Panc1 (cell line): ENCODE measurements around the gene SLC19A2. TPM values are rescaled to one million over a fixed set of nuclear protein-coding genes. Genes with fewer than 3 reads are reported as not detected.
A peak's percentile ranks its signal among the peaks of the same experiment; 100 is the strongest.

Experiments
- ATAC-seq: fragments of 200-7000 bp; cut with Tn5 transposase; 2 replicates; pipeline ENCODE4 v1.9.1; 2020; ENCODE audit warnings: mild to moderate bottlenecking, moderate library complexity
- BruUV-seq: library from RNA; stranded (reverse); fragments of 400-500 nt; replicated peaks from 2 replicates; lab custom pipeline; 2021; lab: Mats Ljungman, UMichigan
- CTCF ChIA-PET: fragments of 300-600 bp; sonication (Branson Sonifier 250); formaldehyde crosslinking; loops from one replicate; lab custom pipeline; 2022; ENCODE audit warnings: antibody characterized with exemption; lab: Charles Lee
- POLR2A ChIA-PET: fragments of 300-600 bp; sonication (Branson Sonifier 250); formaldehyde crosslinking; loops from one replicate; lab custom pipeline; 2022; ENCODE audit warnings: antibody characterized with exemption; lab: Charles Lee
- DNase-seq: peaks from one replicate; pipeline ENCODE4 v3.0.0-alpha.2; 2010; ENCODE audit warnings: low read depth, low spot score
- H3K27ac ChIP-seq: 2 replicates; pipeline ENCODE4 v1.5.1; 2011; ENCODE audit warnings: mild to moderate bottlenecking, low read length, inconsistent platforms
- H3K27me3 ChIP-seq: fragments of 200-500 bp; sonication (Bioruptor generic); 2 replicates; pipeline ENCODE4 v1.6.0; 2014; ENCODE audit warnings: low read length, inconsistent platforms; ENCODE audit not compliant: control insufficient read depth, insufficient read depth
- H3K36me3 ChIP-seq: fragments of 200-500 bp; sonication (Bioruptor generic); 2 replicates; pipeline ENCODE4 v1.5.1; 2014; ENCODE audit warnings: inconsistent platforms, mild to moderate bottlenecking, low read length, moderate library complexity; ENCODE audit not compliant: control insufficient read depth, insufficient read depth
- H3K4me1 ChIP-seq: 2 replicates; pipeline ENCODE4 v1.5.1; 2011; ENCODE audit warnings: inconsistent platforms, mild to moderate bottlenecking, low read length, moderate library complexity; ENCODE audit not compliant: control insufficient read depth, insufficient read depth
- H3K4me3 ChIP-seq, 2 experiments: 2 replicates each; pipeline ENCODE4 v1.5.1; 2011 to 2012; ENCODE audit warnings: low read depth in 2 of 2, low read length in 2 of 2, mild to moderate bottlenecking in 2 of 2, inconsistent platforms in 1 of 2, moderate library complexity in 1 of 2
- H3K9me3 ChIP-seq: fragments of 200-500 bp; sonication (Bioruptor generic); 2 replicates; pipeline ENCODE4 v1.5.1; 2014; ENCODE audit warnings: low read depth, mild to moderate bottlenecking, inconsistent platforms, low read length, moderate library complexity; ENCODE audit not compliant: control insufficient read depth, insufficient read depth
- CTCF ChIP-seq: fragments of 450-650 bp; IDR thresholded peaks from 2 replicates; pipeline ENCODE4 v1.5.1; 2017; ENCODE audit warnings: mild to moderate bottlenecking
- POLR2AphosphoS5 ChIP-seq: IDR thresholded peaks from 2 replicates; pipeline ENCODE4 v1.6.1; 2012; ENCODE audit warnings: mild to moderate bottlenecking, low read depth, low read length, moderate library complexity
- REST ChIP-seq, 2 experiments: IDR thresholded peaks; 2 replicates each; pipeline ENCODE4 v1.6.1; 2011 to 2012; ENCODE audit warnings: low read depth in 2 of 2, control low read depth in 1 of 2, low read length in 1 of 2, mild to moderate bottlenecking in 1 of 2, moderate library complexity in 1 of 2; ENCODE audit not compliant: insufficient read depth in 1 of 2
- SIN3A ChIP-seq: IDR thresholded peaks from 2 replicates; pipeline ENCODE4 v1.6.1; 2012; ENCODE audit warnings: low read depth, mild to moderate bottlenecking, low read length, moderate library complexity, borderline replicate concordance; ENCODE audit not compliant: insufficient read depth
- TCF7L2 ChIP-seq: IDR thresholded peaks from 2 replicates; pipeline ENCODE4 v1.6.1; 2011; ENCODE audit warnings: mild to moderate bottlenecking, low read depth, low read length, inconsistent platforms
- in situ Hi-C: cut with HindIII; loops from 2 replicates; pipeline ENCODE4 v1.10.0; 2016; ENCODE audit warnings: low sequenced_read_pairs, low pct_unique_long_range_greater_than_20kb
- intact Hi-C: fragments of 100-400 bp; cut with micrococcal nuclease; formaldehyde crosslinking; loops from one replicate; pipeline ENCODE4 v1.10.0; 2022; ENCODE audit not compliant: unreplicated experiment
- total RNA-seq: library from RNA; stranded (reverse); gene quantifications from one replicate; pipeline ENCODE4 v1.2.1, GENCODE V29; 2021; ENCODE audit not compliant: unreplicated experiment

SLC19A2 gene
- total RNA-seq, 1 experiment from 2014 or later, result 10.8 TPM

GRCh38 chr1:169461390-169462000 is 24.2 kb downstream of the SLC19A2 start:
- TF ChIP-seq SIN3A (no peak), POLR2AphosphoS5 (no peak), CTCF (no peak), TCF7L2 (no peak)
- Histone ChIP-seq H3K4me1 (peaks cover 12% of the 10 kb centered on the region), H3K36me3 (no peaks in the 10 kb centered on the region; the same call in 1 of the 2 replicates), H3K27ac (no peak overlapping the region), H3K4me3 (no peak overlapping the region), H3K27me3 (no peaks in the 10 kb centered on the region), H3K9me3 (peaks cover 16% of the 10 kb centered on the region; the same call in 1 of the 2 replicates)
- ATAC-seq, result no peak
- ChIA-PET CTCF (no interaction called here), POLR2A (no interaction called here)
- DNase-seq, result no peak
- in situ Hi-C loops (no loop called here), intact Hi-C loops (no loop called here)
- no TSS peak for BruUV-seq

GRCh38 chr1:169460191-169460833 is 25.4 kb downstream of the SLC19A2 start:
- peaks cover 16% of the 10 kb centered on the region; the same call in 1 of the 2 replicates for H3K9me3 ChIP-seq
- in situ Hi-C loops (no loop called here), intact Hi-C loops (no loop called here)
- no peak for TF ChIP-seq POLR2AphosphoS5
- TF ChIP-seq SIN3A, result no peak
- TF ChIP-seq TCF7L2, result no peak
- TF ChIP-seq CTCF, result no peak
- peak overlapping the region; percentile 75 for H3K27ac ChIP-seq
- peaks cover 12% of the 10 kb centered on the region for H3K4me1 ChIP-seq
- CTCF ChIA-PET, result no interaction called here
- ATAC-seq (peak; percentile 91), DNase-seq (peak; percentile 7)
- H3K27me3 ChIP-seq, result no peaks in the 10 kb centered on the region
- H3K36me3 ChIP-seq, result no peaks in the 10 kb centered on the region; the same call in 1 of the 2 replicates
- POLR2A ChIA-PET, result no interaction called here
- no TSS peak for BruUV-seq
- H3K4me3 ChIP-seq, result peak overlapping the region; percentile 46 to 75

GRCh38 chr1:169457443-169457842 is 28.3 kb downstream of the SLC19A2 start:
- ATAC-seq (no peak), DNase-seq (no peak)
- no TSS peak for BruUV-seq
- H3K36me3 ChIP-seq, result no peaks in the 10 kb centered on the region
- H3K27ac ChIP-seq, result no peak overlapping the region
- H3K4me3 ChIP-seq, result no peak overlapping the region
- CTCF ChIA-PET, result no interaction called here
- in situ Hi-C loops (no loop called here), intact Hi-C loops (no loop called here)
- peaks cover 16% of the 10 kb centered on the region; the same call in 1 of the 2 replicates for H3K9me3 ChIP-seq
- POLR2A ChIA-PET, result no interaction called here
- TF ChIP-seq TCF7L2 (no peak), CTCF (no peak), REST (IDR thresholded peaks at IDR 0.05; ENCODE audit: insufficient read depth in 1 of 2, low read depth in 2 of 2, low read length in 1 of 2) (no peak), SIN3A (no peak)
- H3K27me3 ChIP-seq, result no peaks in the 10 kb centered on the region
- peaks cover 12% of the 10 kb centered on the region for H3K4me1 ChIP-seq
